ENCODE data around the gene TPRG1L. TPM values are rescaled to one million over a fixed set of nuclear protein-coding genes. Genes with fewer than 3 reads are reported as not detected.

TPRG1L gene
- total RNA-seq, 1 experiment from 2014 or later = 24.0 TPM

GRCh38 chr1:3609016-3609768 is 15.6 kb upstream of the TPRG1L start:
- no peak overlapping the region for H3K9ac ChIP-seq (ENCODE audit: extremely low read depth, insufficient read length, low read length)
- Mint-ChIP-seq H3K27ac (peak overlapping the region in 2 of 3 experiments; percentile 44 to 68; a peak in 4 of 7 replicates), H3K36me3 (ENCODE audit: insufficient read depth in 1 of 3, low read depth in 3 of 3) (no peaks in the 10 kb centered on the region; a peak in 1 of 7 replicates), H3K27me3 (ENCODE audit: low read depth) (peaks cover 24% of the 10 kb centered on the region), H3K9me3 (no peaks in the 10 kb centered on the region), H3K4me1 (peaks cover 28 to 29% of the 10 kb centered on the region in 2 experiments), H3K4me3 (peak overlapping the region in 1 of 2 experiments; percentile 64; a peak in 3 of 5 replicates)
- H2BK12ac ChIP-seq (ENCODE audit: insufficient read length, low read depth, low read length) = no peak overlapping the region
- H3K23me2 ChIP-seq (ENCODE audit: insufficient read length, low read depth, low read length, poor library complexity, severe bottlenecking) = peaks cover 5% of the 10 kb centered on the region
- H3K79me2 ChIP-seq (ENCODE audit: insufficient read depth, low read length) = no peaks in the 10 kb centered on the region
- no peaks in the 10 kb centered on the region; the same call in 1 of the 2 replicates for H3K4me1 ChIP-seq (ENCODE audit: insufficient read depth, low read length)
- no peak overlapping the region for H2AFZ ChIP-seq (ENCODE audit: low read length)
- no peak overlapping the region for H3K4me2 ChIP-seq (ENCODE audit: insufficient read depth, insufficient read length, low read length)
- no peak for DNase-seq
- H3K14ac ChIP-seq (ENCODE audit: insufficient read depth, low read length) = no peak overlapping the region; the same call in 1 of the 2 replicates
- H2BK5ac ChIP-seq (ENCODE audit: insufficient read length, low read length) = no peak overlapping the region
- no peak overlapping the region for H3K4ac ChIP-seq (ENCODE audit: low read depth, low read length)
- H3K18ac ChIP-seq (ENCODE audit: insufficient read length, low read depth, low read length) = no peak overlapping the region
- no peak overlapping the region for H4K8ac ChIP-seq (replicated peaks; ENCODE audit: insufficient read length, low read depth, low read length)
- H4K5ac ChIP-seq (ENCODE audit: insufficient read length, low read depth, low read length) = no peak overlapping the region
- TF ChIP-seq, protein P1, sequence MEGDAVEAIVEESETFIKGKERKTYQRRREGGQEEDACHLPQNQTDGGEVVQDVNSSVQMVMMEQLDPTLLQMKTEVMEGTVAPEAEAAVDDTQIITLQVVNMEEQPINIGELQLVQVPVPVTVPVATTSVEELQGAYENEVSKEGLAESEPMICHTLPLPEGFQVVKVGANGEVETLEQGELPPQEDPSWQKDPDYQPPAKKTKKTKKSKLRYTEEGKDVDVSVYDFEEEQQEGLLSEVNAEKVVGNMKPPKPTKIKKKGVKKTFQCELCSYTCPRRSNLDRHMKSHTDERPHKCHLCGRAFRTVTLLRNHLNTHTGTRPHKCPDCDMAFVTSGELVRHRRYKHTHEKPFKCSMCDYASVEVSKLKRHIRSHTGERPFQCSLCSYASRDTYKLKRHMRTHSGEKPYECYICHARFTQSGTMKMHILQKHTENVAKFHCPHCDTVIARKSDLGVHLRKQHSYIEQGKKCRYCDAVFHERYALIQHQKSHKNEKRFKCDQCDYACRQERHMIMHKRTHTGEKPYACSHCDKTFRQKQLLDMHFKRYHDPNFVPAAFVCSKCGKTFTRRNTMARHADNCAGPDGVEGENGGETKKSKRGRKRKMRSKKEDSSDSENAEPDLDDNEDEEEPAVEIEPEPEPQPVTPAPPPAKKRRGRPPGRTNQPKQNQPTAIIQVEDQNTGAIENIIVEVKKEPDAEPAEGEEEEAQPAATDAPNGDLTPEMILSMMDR (conservative IDR thresholded peaks at IDR 0.05) = no peak
- no CpG with 5 or more reads among the region's 22 CpGs for WGBS (ENCODE audit: extremely low coverage, insufficient read length, low lambda C conversion rate)
- H3K27ac ChIP-seq (ENCODE audit: insufficient read length, low read depth, low read length) = no peak overlapping the region
- H4K91ac ChIP-seq (ENCODE audit: insufficient read length, low read depth, low read length) = no peak overlapping the region
- no peak overlapping the region for H2BK20ac ChIP-seq (ENCODE audit: low read depth, low read length, poor library complexity, severe bottlenecking)
- no peak overlapping the region for H3K23ac ChIP-seq (ENCODE audit: insufficient read length, low read depth, low read length)
- H2AK5ac ChIP-seq (ENCODE audit: insufficient read length, low read length) = no peak overlapping the region
- no peaks in the 10 kb centered on the region for H3K9me3 ChIP-seq (ENCODE audit: control insufficient read depth, low read depth, low read length)
- no peak overlapping the region for H2BK120ac ChIP-seq (ENCODE audit: low read depth, low read length, poor library complexity, severe bottlenecking)
- H3T11ph ChIP-seq (ENCODE audit: low read length) = no peak overlapping the region
- no peak overlapping the region for H2BK15ac ChIP-seq (ENCODE audit: low read depth, low read length)
- no peaks in the 10 kb centered on the region for H3K79me1 ChIP-seq (ENCODE audit: insufficient read depth, low read depth, low read length, poor library complexity, severe bottlenecking)
- no peak overlapping the region for H3K56ac ChIP-seq (ENCODE audit: insufficient read length, low read depth, low read length)
- no peaks in the 10 kb centered on the region for H4K20me1 ChIP-seq (ENCODE audit: control insufficient read depth, insufficient read depth, insufficient read length)
- H3K27me3 ChIP-seq (ENCODE audit: insufficient read depth, low read length) = no peaks in the 10 kb centered on the region; the same call in 1 of the 2 replicates

Measured in H9 (cell line).